Measurements from ENCODE around the gene MEGF6. TPM values are rescaled to one million over a fixed set of nuclear protein-coding genes. Genes with fewer than 3 reads are reported as not detected.

Gene MEGF6
- total and polyA plus RNA-seq, 2 of the 8 experiments (the other 6 are each of a cell fraction or from before 2014, with no cell fraction given): 4.1 to 14.8 TPM

- Histone ChIP-seq H2BK15ac (ENCODE audit: low read length) (no peak overlapping the region), H3K27ac (ENCODE audit: low read depth, low read length) (no peak overlapping the region), H2BK120ac (replicated peaks; ENCODE audit: low read depth, low read length) (no peak overlapping the region), H3K9me3 (ENCODE audit: insufficient read depth in 2 of 2, low read depth in 1 of 2, low read length in 1 of 2) (no peaks in the 10 kb centered on the region), H2AFZ (ENCODE audit: low read length) (no peak overlapping the region), H3K23ac (ENCODE audit: insufficient read length) (no peak overlapping the region), H3K79me2 (ENCODE audit: control insufficient read depth in 1 of 2, insufficient read depth in 2 of 2, low read length in 2 of 2) (no peaks in the 10 kb centered on the region), H3K14ac (ENCODE audit: insufficient read length) (no peak overlapping the region), H3K9ac (replicated peaks in 1 of 4; ENCODE audit: extremely low read depth in 1 of 4, low read depth in 3 of 4, low read length in 3 of 4) (no peak overlapping the region), H2BK12ac (ENCODE audit: low read depth, low read length) (no peak overlapping the region), H3K4me2 (ENCODE audit: insufficient read depth in 1 of 2, low read depth in 2 of 2, low read length in 2 of 2) (no peak overlapping the region), H3K27me3 (replicated peaks in 1 of 4; ENCODE audit: control insufficient read depth in 3 of 4, extremely low read depth in 1 of 4, insufficient read depth in 3 of 4, low read length in 3 of 4) (no peaks in the 10 kb centered on the region), H2BK20ac (ENCODE audit: low read length) (no peak overlapping the region), H3K4me1 (replicated peaks in 1 of 4; ENCODE audit: control insufficient read depth in 3 of 4, insufficient read depth in 4 of 4, low read length in 3 of 4) (peaks cover 0 to 21% (median 16%) of the 10 kb centered on the region in 4 experiments; a peak in 6 of 7 replicates), H3K56ac (replicated peaks; ENCODE audit: insufficient read length, low read depth, low read length) (no peak overlapping the region), H4K20me1 (replicated peaks in 1 of 2; ENCODE audit: control insufficient read depth in 1 of 2, insufficient read depth in 2 of 2, low read length in 2 of 2) (peaks cover 0 to 6% of the 10 kb centered on the region in 2 experiments), H4K91ac (replicated peaks; ENCODE audit: insufficient read length, low read length) (no peak overlapping the region), H3K79me1 (ENCODE audit: low read depth, low read length) (no peaks in the 10 kb centered on the region; the same call in 1 of the 2 replicates), H2AK5ac (ENCODE audit: low read depth, low read length) (no peak overlapping the region), H3K23me2 (ENCODE audit: low read depth, low read length) (peaks cover 5% of the 10 kb centered on the region; the same call in 1 of the 2 replicates), H3K4me3 (ENCODE audit: extremely low read depth in 1 of 4, insufficient read depth in 2 of 4, low read depth in 3 of 4, low read length in 4 of 4) (no peak overlapping the region), H4K8ac (ENCODE audit: extremely low read depth, insufficient read depth, low read length) (no peak overlapping the region), H3K18ac (ENCODE audit: extremely low read depth, low read length) (no peak overlapping the region), H3K36me3 (ENCODE audit: control insufficient read depth in 2 of 4, insufficient read depth in 4 of 4, low read length in 3 of 4) (peaks cover 0 to 4% (median 0%) of the 10 kb centered on the region in 4 experiments; a peak in 1 of 8 replicates), H2BK5ac (ENCODE audit: low read depth, low read length) (no peak overlapping the region), H4K5ac (ENCODE audit: insufficient read length, low read depth, low read length) (no peak overlapping the region), H3K4ac (replicated peaks; ENCODE audit: insufficient read length, low read depth, low read length) (no peak overlapping the region)
- 84% methylated on average over 23 of the region's 35 CpGs; no CpG with 5 or more reads in 1 of the 2 experiments for WGBS, 2 experiments (ENCODE audit: extremely low coverage in 1 of 2, insufficient coverage in 1 of 2, insufficient read length in 1 of 2, insufficient replicate concordance in 2 of 2, low coverage in 1 of 2, low lambda C conversion rate in 2 of 2, missing lambda C conversion rate in 1 of 2)
- ChIA-PET POLR2A (ENCODE audit: partially characterized antibody) (no interaction called here), CTCF (ENCODE audit: partially characterized antibody) (interaction anchor here (1.0 to 3.7 kb wide), 3 partner anchors 14 to 153 kb away, joined by 3 to 12 read pairs (median 3); no protein-coding TSS in a partner anchor)
- no peak for FAIRE-seq
- DNase-seq (ENCODE audit: low read depth in 1 of 2, low spot score in 2 of 2): no peak
- TF ChIP-seq ZNF274 (IDR thresholded peaks at IDR 0.05; ENCODE audit: borderline replicate concordance, extremely low read depth, low read length): no peak
- no peak for TF ChIP-seq CBX5 (IDR thresholded peaks at IDR 0.05; ENCODE audit: low read depth, low read length)
- TF ChIP-seq JUND (IDR thresholded peaks at IDR 0.05; ENCODE audit: low read length): no peak
- TF ChIP-seq POLR2AphosphoS5 (IDR thresholded peaks at IDR 0.05; ENCODE audit: low read depth, low read length): no peak
- TF ChIP-seq, protein P1, sequence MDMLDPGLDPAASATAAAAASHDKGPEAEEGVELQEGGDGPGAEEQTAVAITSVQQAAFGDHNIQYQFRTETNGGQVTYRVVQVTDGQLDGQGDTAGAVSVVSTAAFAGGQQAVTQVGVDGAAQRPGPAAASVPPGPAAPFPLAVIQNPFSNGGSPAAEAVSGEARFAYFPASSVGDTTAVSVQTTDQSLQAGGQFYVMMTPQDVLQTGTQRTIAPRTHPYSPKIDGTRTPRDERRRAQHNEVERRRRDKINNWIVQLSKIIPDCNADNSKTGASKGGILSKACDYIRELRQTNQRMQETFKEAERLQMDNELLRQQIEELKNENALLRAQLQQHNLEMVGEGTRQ (IDR thresholded peaks at IDR 0.05; ENCODE audit: low read length): no peak
- no peak for TF ChIP-seq SIX5 (IDR thresholded peaks at IDR 0.05; ENCODE audit: low read depth, low read length)
- no peak for TF ChIP-seq SIN3A (conservative IDR thresholded peaks at IDR 0.05 in 1 of 2, IDR thresholded peaks at IDR 0.05 in 1 of 2; ENCODE audit: low read depth in 1 of 2, low read length in 2 of 2)
- TF ChIP-seq CEBPB (IDR thresholded peaks at IDR 0.05; ENCODE audit: low read depth, low read length): no peak
- no peak for TF ChIP-seq BACH1 (IDR thresholded peaks at IDR 0.05; ENCODE audit: low read length)
- no peak for TF ChIP-seq CBX8 (IDR thresholded peaks at IDR 0.05; ENCODE audit: borderline replicate concordance, low read depth, low read length)
- no peak for TF ChIP-seq POU5F1 (IDR thresholded peaks at IDR 0.05; ENCODE audit: low read depth, low read length)
Measured at GRCh38 chr1:3467096-3468036, 143.9 kb downstream of the MEGF6 start.

Data from H1 (cell line).